ENCODE measurements around the gene GNG2.

DNA sequence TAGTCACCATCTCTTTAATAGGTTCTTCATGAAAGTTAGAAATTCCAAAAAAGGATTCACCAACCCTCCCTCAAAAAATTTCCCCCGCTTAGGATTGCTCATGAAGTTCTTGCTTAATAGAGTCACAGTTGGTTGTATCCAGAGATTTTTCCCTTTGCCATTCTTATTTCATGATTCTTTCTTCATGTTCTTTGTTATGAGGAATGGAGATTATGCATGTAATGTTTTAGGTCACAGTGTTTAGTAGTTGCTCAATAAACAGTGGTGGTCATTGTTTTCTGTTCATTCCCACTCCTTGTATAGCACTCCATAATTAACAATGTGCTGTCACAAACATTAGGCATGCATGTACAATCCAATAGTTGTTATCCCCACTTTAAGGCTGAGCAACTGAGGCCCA is 77.7 kb downstream of the GNG2 start:
- TF ChIP-seq, protein P1, sequence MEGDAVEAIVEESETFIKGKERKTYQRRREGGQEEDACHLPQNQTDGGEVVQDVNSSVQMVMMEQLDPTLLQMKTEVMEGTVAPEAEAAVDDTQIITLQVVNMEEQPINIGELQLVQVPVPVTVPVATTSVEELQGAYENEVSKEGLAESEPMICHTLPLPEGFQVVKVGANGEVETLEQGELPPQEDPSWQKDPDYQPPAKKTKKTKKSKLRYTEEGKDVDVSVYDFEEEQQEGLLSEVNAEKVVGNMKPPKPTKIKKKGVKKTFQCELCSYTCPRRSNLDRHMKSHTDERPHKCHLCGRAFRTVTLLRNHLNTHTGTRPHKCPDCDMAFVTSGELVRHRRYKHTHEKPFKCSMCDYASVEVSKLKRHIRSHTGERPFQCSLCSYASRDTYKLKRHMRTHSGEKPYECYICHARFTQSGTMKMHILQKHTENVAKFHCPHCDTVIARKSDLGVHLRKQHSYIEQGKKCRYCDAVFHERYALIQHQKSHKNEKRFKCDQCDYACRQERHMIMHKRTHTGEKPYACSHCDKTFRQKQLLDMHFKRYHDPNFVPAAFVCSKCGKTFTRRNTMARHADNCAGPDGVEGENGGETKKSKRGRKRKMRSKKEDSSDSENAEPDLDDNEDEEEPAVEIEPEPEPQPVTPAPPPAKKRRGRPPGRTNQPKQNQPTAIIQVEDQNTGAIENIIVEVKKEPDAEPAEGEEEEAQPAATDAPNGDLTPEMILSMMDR (conservative IDR thresholded peaks at IDR 0.05), result no peak
- no peak for TF ChIP-seq EZH2 (IDR thresholded peaks at IDR 0.05; ENCODE audit: low read depth)

Data from PC-9 (cell line).